Subcutaneous adipose tissue (tissue), 4 donors: ENCODE results near the gene ATCAY. TPM values are rescaled to one million over a fixed set of nuclear protein-coding genes. Genes with fewer than 3 reads are reported as not detected.

Experiments used
- CTCF ChIP-seq: fragments of 450-650 bp; IDR thresholded peaks from one replicate; pipeline ENCODE4 v1.5.1; 2016; ENCODE audit warnings: low read depth, mild to moderate bottlenecking, control low read depth, antibody characterized with exemption, moderate library complexity
- total RNA-seq, 4 donors: library from RNA; depleted of rRNA; stranded (reverse); fragments of >200 nt; gene quantifications; one replicate each; pipeline ENCODE4 v1.1.0, GENCODE V29; 2016

Gene ATCAY
- total RNA-seq, 4 donors from 2014 or later = not detected

- no peak for TF ChIP-seq CTCF
Observed at GRCh38 chr19:3931041-3931440, 50.6 kb downstream of the ATCAY start.

- no peak for TF ChIP-seq CTCF
Observed at GRCh38 chr19:3932931-3933810, 52.7 kb downstream of the ATCAY start, which contains the start of gene NMRK2. Gene NMRK2, plus strand, starts transcription at chr19:3933069. Its CDS starts 603 bp downstream, at chr19:3933672.

- no peak for TF ChIP-seq CTCF
Observed at GRCh38 chr19:3936506-3937442, 56.3 kb downstream of the ATCAY start.

- no peak for TF ChIP-seq CTCF
Observed at GRCh38 chr19:3942790-3943409, 62.4 kb downstream of the ATCAY start.

- no peak for TF ChIP-seq CTCF
Observed at GRCh38 chr19:3944018-3944721, 63.7 kb downstream of the ATCAY start.

GRCh38 chr19:3945838-3946237 is 65.4 kb downstream of the ATCAY start:
- TF ChIP-seq CTCF = no peak
